ENCODE results near the gene PRR14.

PRR14 gene

DNA sequence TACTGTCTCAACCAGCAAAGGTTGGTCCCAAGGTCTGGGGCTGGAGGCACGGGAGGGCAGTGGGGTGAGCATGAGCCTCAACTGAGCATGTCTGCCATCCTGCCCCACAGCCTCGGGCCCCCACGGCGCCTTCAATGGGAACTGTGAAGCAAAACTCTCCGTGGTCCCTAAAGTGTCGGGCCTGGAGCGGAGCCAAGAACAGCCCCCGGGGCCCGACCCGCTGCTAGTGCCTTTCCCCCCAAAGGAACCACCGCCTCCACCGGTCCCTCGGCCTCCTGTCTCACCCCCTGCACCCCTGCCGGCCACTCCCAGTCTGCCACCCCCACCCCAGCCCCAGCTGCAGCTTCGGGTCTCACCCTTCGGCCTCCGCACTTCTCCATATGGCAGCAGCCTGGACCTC is 11.7 kb downstream of the PRR14 start:
- Histone ChIP-seq H3K9ac (ENCODE audit: low read depth, low read length) (no peak overlapping the region), H3K36me3 (ENCODE audit: insufficient read depth, low read length) (peaks cover 47% of the 10 kb centered on the region), H3K9me3 (ENCODE audit: insufficient read depth, low read depth, low read length) (no peaks in the 10 kb centered on the region), H3K4me3 (ENCODE audit: low read length) (no peak overlapping the region), H3K27me3 (ENCODE audit: insufficient read depth, low read length) (peaks cover 70% of the 10 kb centered on the region), H3K27ac (ENCODE audit: low read depth, low read length) (no peak overlapping the region), H3K4me1 (ENCODE audit: insufficient read depth, low read length) (peaks cover 5% of the 10 kb centered on the region; the same call in 1 of the 2 replicates)
- 93% methylated on average over 17 of the region's 17 CpGs for WGBS

DNA sequence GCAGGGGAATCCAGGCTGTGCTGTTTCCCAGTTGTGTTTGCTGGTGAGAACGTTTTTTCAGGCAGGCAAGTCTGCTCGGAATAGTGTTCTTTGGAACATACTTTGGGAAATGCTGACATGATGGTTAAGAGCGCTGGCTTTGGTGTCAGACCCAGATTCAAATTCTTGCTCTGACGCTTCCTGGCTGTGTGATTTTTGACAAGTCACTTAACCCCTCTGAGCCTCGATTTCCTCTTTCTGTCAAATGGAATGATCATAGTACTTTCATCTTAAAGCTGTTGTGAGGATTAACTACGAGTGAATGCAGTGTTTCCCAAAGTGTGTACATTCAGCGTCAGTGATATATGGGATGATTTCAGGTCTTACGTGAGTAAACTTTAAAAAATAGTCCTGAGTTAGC is 12.3 kb downstream of the PRR14 start:
- H3K9me3 ChIP-seq (ENCODE audit: insufficient read depth, low read depth, low read length) = no peaks in the 10 kb centered on the region
- H3K36me3 ChIP-seq (ENCODE audit: insufficient read depth, low read length) = peaks cover 49% of the 10 kb centered on the region
- WGBS = 95% methylated on average over 8 of the region's 8 CpGs
- H3K4me3 ChIP-seq (ENCODE audit: low read length) = no peak overlapping the region
- peaks cover 76% of the 10 kb centered on the region for H3K27me3 ChIP-seq (ENCODE audit: insufficient read depth, low read length)
- H3K9ac ChIP-seq (ENCODE audit: low read depth, low read length) = no peak overlapping the region
- H3K4me1 ChIP-seq (ENCODE audit: insufficient read depth, low read length) = peaks cover 5% of the 10 kb centered on the region; the same call in 1 of the 2 replicates
- H3K27ac ChIP-seq (ENCODE audit: low read depth, low read length) = no peak overlapping the region

DNA sequence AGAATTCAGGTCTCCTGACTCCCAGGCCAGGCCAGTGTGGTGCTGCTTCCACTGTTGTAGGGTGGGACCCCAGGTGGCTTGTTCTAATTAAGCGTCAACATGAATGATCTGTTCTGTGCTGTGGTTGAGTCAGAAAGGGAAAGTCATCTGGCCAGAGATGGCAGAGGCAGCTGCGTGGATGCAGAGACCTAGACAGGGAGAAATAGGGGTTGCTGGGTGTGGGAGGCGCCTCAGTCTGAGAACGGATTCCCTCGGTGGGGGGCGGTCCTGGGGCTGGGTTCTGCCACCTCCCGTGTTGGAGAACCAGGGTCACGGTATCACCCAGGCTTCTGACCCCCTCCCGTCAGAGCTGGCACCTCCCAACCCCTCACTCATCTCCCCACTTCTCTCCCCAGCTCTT is 13.1 kb downstream of the PRR14 start:
- Histone ChIP-seq H3K27ac (ENCODE audit: low read depth, low read length) (no peak overlapping the region), H3K9ac (ENCODE audit: low read depth, low read length) (no peak overlapping the region), H3K4me1 (ENCODE audit: insufficient read depth, low read length) (peaks cover 5% of the 10 kb centered on the region; the same call in 1 of the 2 replicates), H3K36me3 (ENCODE audit: insufficient read depth, low read length) (peaks cover 51% of the 10 kb centered on the region), H3K9me3 (ENCODE audit: insufficient read depth, low read depth, low read length) (no peaks in the 10 kb centered on the region), H3K27me3 (ENCODE audit: insufficient read depth, low read length) (peaks cover 83% of the 10 kb centered on the region), H3K4me3 (ENCODE audit: low read length) (no peak overlapping the region)
- WGBS = 92% methylated on average over 9 of the region's 9 CpGs

DNA sequence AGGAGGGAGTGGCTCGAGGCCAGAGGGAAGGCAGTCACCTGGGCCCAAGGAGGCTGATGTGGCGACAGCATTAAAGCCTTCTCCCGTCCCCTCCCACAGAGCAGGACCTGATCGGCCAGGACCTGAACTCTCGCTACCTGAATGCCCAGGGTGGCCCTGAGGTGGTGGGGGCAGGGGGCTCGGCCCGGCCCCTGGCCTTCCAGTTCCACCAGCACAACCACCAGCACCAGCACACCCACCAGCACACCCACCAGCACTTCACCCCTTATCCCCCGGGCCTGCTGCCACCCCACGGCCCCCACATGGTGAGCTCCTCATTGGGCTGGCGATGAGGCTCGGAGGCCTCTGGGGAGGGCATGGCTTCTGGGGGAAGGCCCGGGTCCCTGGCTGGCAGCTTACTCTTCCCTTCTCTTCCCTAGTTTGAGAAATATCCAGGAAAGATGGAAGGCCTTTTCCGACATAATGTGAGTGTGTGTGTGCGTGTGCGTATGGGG is 13.9 kb downstream of the PRR14 start:
- H3K4me3 ChIP-seq (ENCODE audit: low read length) = no peak overlapping the region
- peaks cover 5% of the 10 kb centered on the region; the same call in 1 of the 2 replicates for H3K4me1 ChIP-seq (ENCODE audit: insufficient read depth, low read length)
- no peak overlapping the region for H3K27ac ChIP-seq (ENCODE audit: low read depth, low read length)
- no peaks in the 10 kb centered on the region for H3K9me3 ChIP-seq (ENCODE audit: insufficient read depth, low read depth, low read length)
- H3K9ac ChIP-seq (ENCODE audit: low read depth, low read length) = no peak overlapping the region
- WGBS = 92% methylated on average over 15 of the region's 15 CpGs
- H3K27me3 ChIP-seq (ENCODE audit: insufficient read depth, low read length) = peaks cover 87% of the 10 kb centered on the region
- H3K36me3 ChIP-seq (ENCODE audit: insufficient read depth, low read length) = peaks cover 51% of the 10 kb centered on the region

DNA sequence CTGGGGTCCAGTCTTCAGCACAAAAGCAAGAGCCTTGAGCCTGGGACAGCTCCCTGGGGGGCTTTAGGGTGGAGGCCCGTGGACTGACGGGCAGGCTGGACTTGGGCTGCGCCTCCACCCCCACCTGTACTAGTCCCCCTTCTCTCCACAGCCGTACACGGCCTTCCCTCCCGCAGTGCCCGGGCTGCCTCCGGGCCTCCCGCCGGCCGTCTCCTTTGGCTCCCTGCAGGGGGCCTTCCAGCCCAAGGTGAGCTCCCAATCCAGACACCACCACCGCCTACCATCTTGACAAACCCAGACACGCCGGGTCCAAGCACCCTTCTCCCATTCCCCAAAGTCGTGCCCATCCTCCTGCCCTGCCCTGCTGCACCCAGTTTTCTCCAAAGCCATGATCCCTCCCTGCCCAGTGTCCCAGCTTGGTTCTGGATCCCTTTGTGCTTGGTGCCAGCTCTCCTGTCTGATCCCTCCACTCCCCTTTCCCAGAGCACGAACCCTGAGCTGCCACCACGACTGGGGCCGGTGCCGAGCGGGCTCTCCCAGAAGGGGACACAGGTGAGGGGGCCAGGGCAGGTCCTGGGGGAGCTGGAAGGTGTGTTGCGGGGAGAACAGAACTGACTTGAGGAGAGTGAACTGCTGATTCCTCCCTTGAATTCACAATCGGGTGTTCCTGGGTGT is 14.5 kb downstream of the PRR14 start:
- no peak overlapping the region for H3K4me3 ChIP-seq (ENCODE audit: low read length)
- H3K27me3 ChIP-seq (ENCODE audit: insufficient read depth, low read length) = peaks cover 87% of the 10 kb centered on the region
- no peaks in the 10 kb centered on the region for H3K9me3 ChIP-seq (ENCODE audit: insufficient read depth, low read depth, low read length)
- WGBS = 93% methylated on average over 22 of the region's 22 CpGs
- H3K36me3 ChIP-seq (ENCODE audit: insufficient read depth, low read length) = peaks cover 51% of the 10 kb centered on the region
- H3K4me1 ChIP-seq (ENCODE audit: insufficient read depth, low read length) = no peaks in the 10 kb centered on the region
- H3K27ac ChIP-seq (ENCODE audit: low read depth, low read length) = no peak overlapping the region
- H3K9ac ChIP-seq (ENCODE audit: low read depth, low read length) = no peak overlapping the region

DNA sequence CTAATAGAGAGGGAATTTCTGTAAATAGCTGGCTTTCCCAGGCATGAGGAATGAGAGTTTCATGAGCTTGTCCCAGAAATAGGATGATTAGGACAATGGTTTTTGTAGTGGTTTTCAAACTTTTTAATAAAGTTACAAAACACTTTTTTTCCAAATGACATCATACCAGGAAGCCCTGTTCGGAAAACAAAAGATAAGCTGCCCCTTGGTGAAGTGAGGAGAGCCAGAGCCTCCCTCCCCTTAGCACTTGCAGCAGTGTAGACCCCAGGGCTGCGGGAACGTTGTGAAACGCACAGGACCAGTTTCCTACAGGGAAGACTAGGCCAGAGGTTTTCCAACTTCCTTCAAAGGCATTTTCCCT is 15.1 kb downstream of the PRR14 start:
- Histone ChIP-seq H3K27ac (ENCODE audit: low read depth, low read length) (no peak overlapping the region), H3K9me3 (ENCODE audit: insufficient read depth, low read depth, low read length) (no peaks in the 10 kb centered on the region), H3K9ac (ENCODE audit: low read depth, low read length) (no peak overlapping the region), H3K4me1 (ENCODE audit: insufficient read depth, low read length) (no peaks in the 10 kb centered on the region), H3K36me3 (ENCODE audit: insufficient read depth, low read length) (peaks cover 51% of the 10 kb centered on the region), H3K4me3 (ENCODE audit: low read length) (no peak overlapping the region), H3K27me3 (ENCODE audit: insufficient read depth, low read length) (peaks cover 87% of the 10 kb centered on the region)
- 95% methylated on average over 4 of the region's 4 CpGs for WGBS

DNA sequence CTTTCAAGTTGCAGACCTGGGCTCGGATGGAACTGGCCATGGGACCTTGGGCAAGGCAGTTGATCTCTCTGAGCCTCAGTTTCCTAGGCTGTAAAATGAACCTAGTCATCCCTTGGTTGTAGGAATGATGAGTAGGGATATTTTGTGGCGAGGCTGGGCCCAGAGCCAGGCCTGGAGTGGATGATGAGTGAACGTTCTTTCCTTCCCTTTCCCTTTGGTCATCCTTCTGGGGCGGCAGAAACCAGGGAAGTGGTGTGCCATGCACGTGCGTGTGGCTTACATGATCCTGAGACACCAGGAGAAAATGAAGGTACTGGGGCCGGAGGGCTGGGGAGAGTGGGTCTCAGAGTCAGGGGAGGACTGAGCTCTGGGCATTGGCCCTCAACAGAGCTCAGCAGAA is 15.9 kb downstream of the PRR14 start:
- Histone ChIP-seq H3K27me3 (ENCODE audit: insufficient read depth, low read length) (peaks cover 87% of the 10 kb centered on the region), H3K9ac (ENCODE audit: low read depth, low read length) (no peak overlapping the region), H3K9me3 (ENCODE audit: insufficient read depth, low read depth, low read length) (no peaks in the 10 kb centered on the region), H3K4me1 (ENCODE audit: insufficient read depth, low read length) (no peaks in the 10 kb centered on the region), H3K36me3 (ENCODE audit: insufficient read depth, low read length) (peaks cover 43% of the 10 kb centered on the region), H3K27ac (ENCODE audit: low read depth, low read length) (no peak overlapping the region), H3K4me3 (ENCODE audit: low read length) (no peak overlapping the region)
- 94% methylated on average over 7 of the region's 7 CpGs for WGBS

DNA sequence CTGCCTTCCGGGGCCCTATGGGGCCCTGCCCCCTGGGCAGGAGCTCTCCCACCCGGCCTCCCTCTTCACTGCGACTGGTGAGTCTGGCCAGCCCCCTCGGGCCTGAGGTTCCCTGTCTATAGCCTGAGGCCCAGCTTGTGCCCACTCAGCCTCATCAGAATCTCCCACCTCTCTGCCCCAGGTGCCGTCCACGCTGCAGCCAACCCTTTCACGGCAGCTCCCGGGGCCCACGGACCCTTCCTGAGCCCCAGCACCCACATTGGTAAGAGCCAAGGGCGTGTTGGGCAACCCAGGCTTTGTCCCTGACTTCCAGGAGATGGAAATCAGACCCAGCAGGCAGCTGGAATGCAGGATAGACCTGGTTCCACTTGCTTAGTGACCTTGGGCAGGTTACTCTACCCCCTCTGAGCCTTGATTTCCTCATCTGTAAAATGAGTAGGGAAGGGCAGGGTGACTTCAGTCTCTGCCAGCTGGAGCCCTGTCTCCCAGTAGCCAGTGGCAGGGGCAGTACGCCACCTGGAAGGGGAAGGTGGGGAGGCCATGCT is 16.7 kb downstream of the PRR14 start:
- no peaks in the 10 kb centered on the region for H3K9me3 ChIP-seq (ENCODE audit: insufficient read depth, low read depth, low read length)
- WGBS = 92% methylated on average over 11 of the region's 11 CpGs
- no peak overlapping the region for H3K27ac ChIP-seq (ENCODE audit: low read depth, low read length)
- H3K9ac ChIP-seq (ENCODE audit: low read depth, low read length) = no peak overlapping the region
- peaks cover 87% of the 10 kb centered on the region for H3K27me3 ChIP-seq (ENCODE audit: insufficient read depth, low read length)
- H3K36me3 ChIP-seq (ENCODE audit: insufficient read depth, low read length) = peaks cover 37% of the 10 kb centered on the region
- H3K4me1 ChIP-seq (ENCODE audit: insufficient read depth, low read length) = no peaks in the 10 kb centered on the region
- no peak overlapping the region for H3K4me3 ChIP-seq (ENCODE audit: low read length)

DNA sequence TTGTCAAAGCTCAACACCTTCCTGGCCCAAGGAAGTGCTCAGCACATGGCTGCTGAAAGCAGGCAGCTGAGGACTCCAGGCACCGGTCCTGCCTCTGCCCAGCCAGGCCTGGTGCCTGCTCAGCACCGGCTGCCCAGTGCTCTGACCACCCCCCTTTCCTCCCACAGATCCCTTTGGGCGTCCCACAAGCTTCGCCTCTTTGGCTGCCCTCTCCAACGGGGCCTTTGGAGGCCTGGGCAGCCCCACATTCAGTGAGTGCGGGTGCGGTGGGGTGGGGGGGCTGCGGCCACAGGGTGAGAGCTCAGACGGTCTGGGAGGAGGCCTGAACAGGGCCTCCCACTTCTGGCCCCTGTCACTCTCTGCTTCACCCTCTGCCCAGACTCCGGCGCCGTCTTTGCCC is 17.6 kb downstream of the PRR14 start:
- 93% methylated on average over 12 of the region's 12 CpGs for WGBS
- no peak overlapping the region for H3K4me3 ChIP-seq (ENCODE audit: low read length)
- no peak overlapping the region for H3K27ac ChIP-seq (ENCODE audit: low read depth, low read length)
- no peak overlapping the region for H3K9ac ChIP-seq (ENCODE audit: low read depth, low read length)
- no peaks in the 10 kb centered on the region for H3K9me3 ChIP-seq (ENCODE audit: insufficient read depth, low read depth, low read length)
- peaks cover 29% of the 10 kb centered on the region for H3K36me3 ChIP-seq (ENCODE audit: insufficient read depth, low read length)
- H3K4me1 ChIP-seq (ENCODE audit: insufficient read depth, low read length) = no peaks in the 10 kb centered on the region
- peaks cover 87% of the 10 kb centered on the region for H3K27me3 ChIP-seq (ENCODE audit: insufficient read depth, low read length)

DNA sequence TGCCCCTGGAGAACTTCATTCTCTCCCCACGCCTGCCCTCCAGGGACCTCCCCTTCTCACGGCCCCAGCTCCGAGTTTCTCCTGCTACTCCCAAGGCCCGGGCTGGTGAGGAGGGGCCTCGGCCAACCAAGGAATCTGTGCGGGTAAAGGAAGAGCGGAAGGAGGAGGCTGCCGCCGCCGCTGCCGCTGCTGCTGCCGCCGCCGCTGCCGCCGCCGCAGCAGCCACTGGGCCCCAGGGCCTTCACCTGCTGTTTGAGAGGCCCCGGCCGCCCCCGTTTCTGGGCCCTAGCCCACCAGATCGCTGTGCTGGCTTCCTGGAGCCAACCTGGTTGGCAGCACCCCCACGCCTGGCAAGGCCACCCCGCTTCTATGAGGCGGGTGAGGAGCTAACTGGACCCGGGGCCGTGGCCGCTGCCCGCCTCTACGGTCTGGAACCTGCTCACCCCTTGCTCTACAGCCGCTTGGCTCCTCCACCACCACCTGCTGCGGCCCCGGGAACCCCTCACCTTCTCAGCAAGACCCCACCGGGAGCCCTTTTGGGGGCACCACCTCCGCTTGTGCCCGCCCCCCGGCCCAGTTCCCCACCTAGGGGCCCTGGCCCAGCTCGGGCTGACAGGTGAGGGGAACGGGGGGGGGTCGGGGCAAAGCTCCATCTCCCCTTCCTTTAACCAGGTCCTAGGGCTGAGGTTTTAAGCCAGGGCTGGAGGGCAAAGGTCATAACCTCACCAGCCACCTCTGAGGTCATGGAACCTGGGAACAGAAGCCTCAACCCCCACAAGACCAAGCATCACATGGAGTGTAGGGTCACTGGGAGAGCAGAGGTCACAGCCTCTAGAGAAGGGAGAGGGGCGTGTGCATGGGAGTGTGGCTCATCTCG is 18.5 kb downstream of the PRR14 start:
- H3K9me3 ChIP-seq (ENCODE audit: insufficient read depth, low read depth, low read length) = no peaks in the 10 kb centered on the region
- peaks cover 25% of the 10 kb centered on the region; the same call in 1 of the 2 replicates for H3K36me3 ChIP-seq (ENCODE audit: insufficient read depth, low read length)
- peaks cover 91% of the 10 kb centered on the region for H3K27me3 ChIP-seq (ENCODE audit: insufficient read depth, low read length)
- H3K9ac ChIP-seq (ENCODE audit: low read depth, low read length) = no peak overlapping the region
- no peaks in the 10 kb centered on the region for H3K4me1 ChIP-seq (ENCODE audit: insufficient read depth, low read length)
- no peak overlapping the region for H3K27ac ChIP-seq (ENCODE audit: low read depth, low read length)
- WGBS = 94% methylated on average over 41 of the region's 41 CpGs
- H3K4me3 ChIP-seq (ENCODE audit: low read length) = no peak overlapping the region
